Pons (tissue), 1 donor: ENCODE results near the gene CABLES1.
"Not testable (repeated sequence)": the region's sequence is repeated elsewhere in the genome, so short reads cannot be mapped to it uniquely, and the experiment has no call there.

Source experiments
- DNase-seq: peaks from one replicate; pipeline ENCODE4 v3.0.0-alpha.2; 2016; ENCODE audit warnings: low spot score

Gene CABLES1, protein sequence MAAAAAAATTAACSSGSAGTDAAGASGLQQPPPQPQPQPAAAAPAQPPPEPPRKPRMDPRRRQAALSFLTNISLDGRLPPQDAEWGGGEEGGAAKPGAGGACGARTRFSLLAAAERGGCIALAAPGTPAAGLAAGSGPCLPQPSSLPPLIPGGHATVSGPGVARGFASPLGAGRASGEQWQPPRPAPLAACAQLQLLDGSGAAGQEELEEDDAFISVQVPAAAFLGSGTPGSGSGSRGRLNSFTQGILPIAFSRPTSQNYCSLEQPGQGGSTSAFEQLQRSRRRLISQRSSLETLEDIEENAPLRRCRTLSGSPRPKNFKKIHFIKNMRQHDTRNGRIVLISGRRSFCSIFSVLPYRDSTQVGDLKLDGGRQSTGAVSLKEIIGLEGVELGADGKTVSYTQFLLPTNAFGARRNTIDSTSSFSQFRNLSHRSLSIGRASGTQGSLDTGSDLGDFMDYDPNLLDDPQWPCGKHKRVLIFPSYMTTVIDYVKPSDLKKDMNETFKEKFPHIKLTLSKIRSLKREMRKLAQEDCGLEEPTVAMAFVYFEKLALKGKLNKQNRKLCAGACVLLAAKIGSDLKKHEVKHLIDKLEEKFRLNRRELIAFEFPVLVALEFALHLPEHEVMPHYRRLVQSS

GRCh38 chr18:23134780-23135549 lies at the start of gene CABLES1:
TSS of gene CABLES1 (plus strand) at chr18:23135485. CDS start at chr18:23135763, 278 bp downstream.
- DNase-seq = no peak

GRCh38 chr18:23087352-23087751 lies 47.9 kb upstream of the CABLES1 start:
- no peak for DNase-seq

DNA sequence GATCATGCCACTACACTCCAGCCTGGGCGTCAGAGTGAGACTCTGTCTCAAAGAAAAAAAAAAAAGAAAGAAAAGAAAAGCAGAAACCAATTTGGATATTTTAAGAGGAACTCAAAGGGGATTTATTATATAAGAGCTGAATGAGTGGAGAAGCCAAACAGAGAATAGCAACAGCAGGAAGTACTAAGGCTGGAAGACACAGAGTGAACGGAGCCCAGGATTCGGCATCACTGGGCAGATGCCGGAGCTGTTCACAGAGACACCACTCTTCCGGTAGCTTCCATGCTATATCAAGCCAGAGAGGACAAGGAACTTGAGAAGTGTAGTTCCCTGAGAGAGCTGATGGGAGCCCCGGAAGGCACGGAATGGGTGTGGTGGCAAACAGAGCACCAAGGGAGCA lies 47.0 kb upstream of the CABLES1 start:
- no peak for DNase-seq

GRCh38 chr18:23091017-23091993 lies 44.0 kb upstream of the CABLES1 start:
- peak; percentile 64 for DNase-seq

- no peak for DNase-seq
These were observed 43.2 kb upstream of the CABLES1 start for GRCh38 chr18:23092121-23092520.

DNA sequence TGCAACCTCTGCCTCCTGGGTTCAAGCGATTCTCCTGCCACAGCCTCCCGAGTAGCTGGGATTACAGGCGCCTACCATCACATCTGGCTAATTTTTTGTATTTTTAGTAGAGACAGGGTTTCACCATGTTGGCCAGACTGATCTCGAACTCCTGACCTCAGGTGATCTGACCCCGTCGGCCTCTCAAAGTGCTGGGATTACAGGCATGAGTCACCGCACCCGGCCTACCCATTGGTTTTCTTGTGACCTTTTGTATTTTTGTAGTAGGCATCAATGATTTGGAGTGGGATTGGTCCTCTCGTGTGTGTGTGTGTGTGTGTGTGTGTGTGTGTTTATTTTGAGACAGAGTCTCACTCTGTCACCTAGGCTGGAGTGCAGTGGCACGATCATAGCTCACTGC lies 42.2 kb upstream of the CABLES1 start:
- not testable (repeated sequence) for DNase-seq

- no peak for DNase-seq
These were observed 41.5 kb upstream of the CABLES1 start for GRCh38 chr18:23093772-23094171.

- DNase-seq = no peak
These were observed 40.7 kb upstream of the CABLES1 start for GRCh38 chr18:23094411-23095190.

- DNase-seq = no peak
These were observed 39.8 kb upstream of the CABLES1 start for GRCh38 chr18:23095463-23095862.

GRCh38 chr18:23097016-23097415 lies 38.3 kb upstream of the CABLES1 start:
- DNase-seq = not testable (repeated sequence)

- no peak for DNase-seq
These were observed 35.7 kb upstream of the CABLES1 start for GRCh38 chr18:23099621-23100020.

GRCh38 chr18:23101861-23102432 lies 33.3 kb upstream of the CABLES1 start:
- DNase-seq = no peak

GRCh38 chr18:23102493-23103261 lies 32.6 kb upstream of the CABLES1 start:
- no peak for DNase-seq

DNA sequence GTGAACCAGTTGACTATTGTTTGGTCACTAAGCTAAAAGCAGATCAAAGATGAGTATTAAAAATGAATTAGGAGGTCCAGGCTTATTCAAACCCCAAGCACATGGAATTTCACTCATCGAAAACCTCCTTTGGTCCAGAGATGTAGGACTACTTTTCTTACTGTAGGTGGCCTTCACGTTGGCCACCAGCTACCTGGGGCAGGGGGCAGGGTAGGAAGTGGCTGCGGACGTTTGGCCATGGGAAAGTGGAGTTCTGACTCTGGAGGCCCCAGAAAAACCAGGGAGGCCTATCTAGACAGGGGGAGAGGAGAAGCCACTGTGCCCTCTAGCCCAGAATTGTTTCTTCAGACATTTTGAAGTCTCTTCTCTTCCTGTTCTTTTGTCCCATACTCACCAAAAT lies 31.8 kb upstream of the CABLES1 start:
- DNase-seq = no peak

GRCh38 chr18:23105030-23105429 lies 30.3 kb upstream of the CABLES1 start:
- DNase-seq = no peak

DNA sequence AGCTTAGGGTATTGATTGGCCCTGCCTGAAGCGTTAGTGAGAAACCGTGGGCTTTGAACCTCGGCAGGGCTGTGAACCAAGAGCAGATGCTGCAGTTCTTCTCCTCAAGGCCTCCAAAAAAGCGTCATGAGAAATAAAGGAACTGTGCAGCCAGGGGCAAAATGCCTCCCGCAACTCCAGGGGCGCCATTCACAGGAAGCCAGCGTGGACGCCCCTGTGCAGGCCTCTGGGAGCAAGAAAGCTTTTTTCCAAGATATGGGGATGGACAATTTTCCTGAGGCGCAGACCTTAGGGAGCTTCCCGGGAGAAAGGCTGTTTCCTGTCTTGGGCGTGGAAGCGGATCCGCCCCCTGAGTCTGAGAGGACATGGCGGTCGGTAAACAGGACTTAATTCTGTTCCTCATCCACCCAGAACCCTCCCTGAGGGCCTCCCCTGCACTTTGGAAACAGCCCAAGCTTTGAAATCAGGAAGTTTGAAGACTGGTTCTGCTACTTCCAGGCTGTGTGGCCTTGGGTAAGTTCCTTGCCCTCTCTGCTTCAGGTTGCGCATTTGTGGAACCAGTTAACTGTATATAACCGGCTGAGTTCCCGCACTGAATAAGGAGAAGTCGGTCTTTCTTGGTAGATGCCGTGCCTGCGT lies 29.6 kb upstream of the CABLES1 start:
- no peak for DNase-seq

GRCh38 chr18:23106575-23106974 lies 28.7 kb upstream of the CABLES1 start:
- DNase-seq = no peak

GRCh38 chr18:23107718-23108117 lies 27.6 kb upstream of the CABLES1 start:
- no peak for DNase-seq

DNA sequence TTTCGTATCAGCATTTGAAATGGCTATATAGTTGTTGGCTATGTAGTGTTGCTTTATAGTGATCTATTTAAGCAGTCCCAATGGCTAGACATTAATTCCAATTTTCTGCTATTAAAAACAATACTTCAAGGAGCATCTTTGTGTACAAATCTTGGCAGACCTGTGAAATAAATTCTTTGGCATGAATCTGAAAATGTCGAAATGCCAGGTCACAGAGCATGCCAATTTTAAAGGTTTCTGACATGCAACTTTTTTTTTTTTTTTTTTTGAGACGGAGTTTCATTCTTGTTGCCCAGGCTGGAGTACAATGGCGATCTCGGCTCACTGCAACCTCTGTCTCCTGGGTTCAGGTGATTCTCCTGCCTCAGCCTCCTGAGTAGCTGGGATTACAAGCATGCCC lies 26.8 kb upstream of the CABLES1 start:
- DNase-seq = no peak
